SK-N-SH (cell line): ENCODE measurements around the gene RARRES1. TPM values are rescaled to one million over a fixed set of nuclear protein-coding genes. Genes with fewer than 3 reads are reported as not detected.
A peak's percentile ranks its signal among the peaks of the same experiment; 100 is the strongest.

Source experiments
- CTCF ChIA-PET: fragments of 300-600, 350-600 bp; formaldehyde crosslinking; extraction: SDS; loops from one replicate; lab custom pipeline; 2021; lab: Yijun Ruan, JAX
- POLR2A ChIA-PET: fragments of 350-600 bp; sonication (Branson Sonifier 250); formaldehyde crosslinking; extraction: SDS; loops from one replicate; lab custom pipeline; 2020; ENCODE audit warnings: antibody characterized with exemption, inconsistent platforms; lab: Yijun Ruan, JAX
- DNase-seq: peaks from one replicate; pipeline ENCODE4 v3.0.0; 2012
- H2AFZ ChIP-seq: fragments of 200-600 bp; sonication (generic); 2 replicates; pipeline ENCODE4 v1.8.1; 2016; ENCODE audit warnings: antibody characterized with exemption, mild to moderate bottlenecking, low read depth
- H3F3A ChIP-seq: fragments of 200-600 bp; sonication (generic); replicated peaks from 2 replicates; pipeline ENCODE3; 2016; ENCODE audit warnings: antibody characterized with exemption, mild to moderate bottlenecking; ENCODE audit not compliant: insufficient read depth
- H3K27ac ChIP-seq, 2 experiments: fragments of 200-500 bp in 1 of 2; fragments of 200-600 bp in 1 of 2; sonication (Bioruptor generic) in 1 of 2; sonication (generic), shearing (Covaris generic) in 1 of 2; 2 replicates each; pipeline versions ENCODE4 v1.5.1 to v1.6.1; 2014 to 2016; ENCODE audit warnings: low read depth in 2 of 2, inconsistent platforms in 1 of 2, low read length in 1 of 2, mild to moderate bottlenecking in 1 of 2, mixed read lengths in 1 of 2
- H3K27me3 ChIP-seq: fragments of 200-600 bp; sonication (generic), shearing (Covaris generic); 2 replicates; pipeline ENCODE4 v1.6.1; 2016; ENCODE audit warnings: mixed run types; ENCODE audit not compliant: insufficient read depth
- H3K36me3 ChIP-seq, 2 experiments: fragments of 200-500 bp in 1 of 2; fragments of 200-600 bp in 1 of 2; sonication (Bioruptor generic) in 1 of 2; sonication (generic) in 1 of 2; replicated peaks in 1 of 2; 2 replicates each; pipeline versions ENCODE3 to v1.5.1; 2014 to 2016; ENCODE audit warnings: low read length in 1 of 2, mild to moderate bottlenecking in 1 of 2; ENCODE audit not compliant: insufficient read depth in 2 of 2, control insufficient read depth in 1 of 2
- H3K4me1 ChIP-seq, 2 experiments: fragments of 200-500 bp in 1 of 2; fragments of 200-600 bp in 1 of 2; sonication (Bioruptor generic) in 1 of 2; sonication (generic), shearing (Covaris generic) in 1 of 2; 2 replicates each; pipeline versions ENCODE4 v1.5.1 to v1.6.1; 2014 to 2016; ENCODE audit warnings: low read depth in 1 of 2, low read length in 1 of 2, mixed run types in 1 of 2; ENCODE audit not compliant: insufficient read depth in 2 of 2, control insufficient read depth in 1 of 2
- H3K4me2 ChIP-seq: fragments of 200-600 bp; sonication (generic), shearing (Covaris generic); 2 replicates; pipeline ENCODE4 v1.6.1; 2017; ENCODE audit warnings: mixed run types
- H3K4me3 ChIP-seq, 2 experiments: fragments of 200-500 bp in 1 of 2; fragments of 200-600 bp in 1 of 2; sonication (Bioruptor generic) in 1 of 2; sonication (generic), shearing (Covaris generic) in 1 of 2; 2 replicates each; pipeline versions ENCODE4 v1.5.1 to v1.8.1; 2014 to 2016; ENCODE audit warnings: low read depth in 2 of 2, inconsistent platforms in 1 of 2, low read length in 1 of 2, mild to moderate bottlenecking in 1 of 2, mixed read lengths in 1 of 2, moderate library complexity in 1 of 2
- H3K79me2 ChIP-seq: fragments of 200-600 bp; sonication (generic); 2 replicates; pipeline ENCODE4 v1.8.1; 2017; ENCODE audit warnings: mild to moderate bottlenecking; ENCODE audit not compliant: insufficient read depth
- H3K9ac ChIP-seq: fragments of 200-600 bp; sonication (generic); 2 replicates; pipeline ENCODE4 v1.6.1; 2017; ENCODE audit warnings: mixed run types
- H3K9me2 ChIP-seq: fragments of 200-600 bp; sonication (generic); 2 replicates; pipeline ENCODE4 v1.6.1; 2017; ENCODE audit warnings: mixed run types
- H3K9me3 ChIP-seq: fragments of 200-600 bp; sonication (generic); 2 replicates; pipeline ENCODE4 v1.6.1; 2017; ENCODE audit warnings: mixed run types, mild to moderate bottlenecking, moderate library complexity
- H4K20me1 ChIP-seq: fragments of 200-600 bp; sonication (generic); 2 replicates; pipeline ENCODE4 v1.6.1; 2017; ENCODE audit warnings: mild to moderate bottlenecking, mixed run types; ENCODE audit not compliant: insufficient read depth
- CTCF ChIP-seq: fragments of 200-600 bp; sonication (generic); IDR thresholded peaks from 2 replicates; pipeline ENCODE4 v1.6.1; 2017; ENCODE audit warnings: antibody characterized with exemption, mild to moderate bottlenecking, moderate library complexity
- EP300 ChIP-seq, 2 experiments: IDR thresholded peaks; 2 replicates each; pipeline versions ENCODE4 v1.4.0 to v1.6.1; 2012; ENCODE audit warnings: borderline replicate concordance in 1 of 2, low read depth in 1 of 2, low read length in 1 of 2
- FOSL2 ChIP-seq: IDR thresholded peaks from 2 replicates; pipeline ENCODE4 v1.4.0; 2012; ENCODE audit warnings: low read depth, mild to moderate bottlenecking, moderate library complexity, borderline replicate concordance
- FOXM1 ChIP-seq: IDR thresholded peaks from 2 replicates; pipeline ENCODE4 v1.4.0; 2012; ENCODE audit warnings: low read depth, mild to moderate bottlenecking
- MEF2A ChIP-seq: IDR thresholded peaks from 2 replicates; pipeline ENCODE4 v1.4.0; 2012; ENCODE audit warnings: low read depth, borderline replicate concordance
- MXI1 ChIP-seq: IDR thresholded peaks from 2 replicates; pipeline ENCODE4 v1.6.1; 2012; ENCODE audit warnings: mild to moderate bottlenecking, low read depth, low read length, improper control_type of control experiment
- PBX3 ChIP-seq: IDR thresholded peaks from 2 replicates; pipeline ENCODE4; 2012
- POLR2AphosphoS5 ChIP-seq: IDR thresholded peaks from 2 replicates; pipeline ENCODE4 v1.6.1; 2012; ENCODE audit warnings: low read depth, low read length
- RAD21 ChIP-seq: IDR thresholded peaks from 2 replicates; pipeline ENCODE4 v1.6.1; 2012; ENCODE audit warnings: mild to moderate bottlenecking, low read length
- REST ChIP-seq: IDR thresholded peaks from 2 replicates; pipeline ENCODE4 v1.6.1; 2012; ENCODE audit warnings: mild to moderate bottlenecking, low read depth, low read length, moderate library complexity
- RXRA ChIP-seq: IDR thresholded peaks from 2 replicates; pipeline ENCODE4 v1.4.0; 2012; ENCODE audit warnings: low read depth, mild to moderate bottlenecking, borderline replicate concordance
- SIN3A ChIP-seq: IDR thresholded peaks from 2 replicates; pipeline ENCODE4 v1.6.1; 2012; ENCODE audit warnings: low read depth, mild to moderate bottlenecking, low read length, moderate library complexity, borderline replicate concordance
- SMC3 ChIP-seq: IDR thresholded peaks from 2 replicates; pipeline ENCODE4 v1.6.1; 2012; ENCODE audit warnings: low read depth, low read length, improper control_type of control experiment
- TAF1 ChIP-seq: IDR thresholded peaks from 2 replicates; pipeline ENCODE4 v1.6.1; 2012; ENCODE audit warnings: low read depth, mild to moderate bottlenecking, low read length, moderate library complexity, borderline replicate concordance
- TCF12 ChIP-seq: IDR thresholded peaks from 2 replicates; pipeline ENCODE4 v1.4.0; 2012
- YY1 ChIP-seq: IDR thresholded peaks from 2 replicates; pipeline ENCODE4 v1.4.0; 2012; ENCODE audit warnings: low read depth, mild to moderate bottlenecking
- WGBS: methylation state at CpG from one replicate; pipeline ENCODE4 v1.1.6; 2017; ENCODE audit warnings: low lambda C conversion rate; 5-methylcytosine and 5-hydroxymethylcytosine counted together
- polyA plus RNA-seq, 3 experiments: library from polyadenylated mRNA; depleted of rRNA; stranded (reverse); fragments of >200 nt; gene quantifications; 2 replicates each; pipeline ENCODE4 v1.2.3, GENCODE V29; 2012
- TF ChIP-seq, protein P1 (sequence below): IDR thresholded peaks from 2 replicates; pipeline ENCODE4 v1.4.0; 2012; ENCODE audit warnings: low read depth

RARRES1 gene
- polyA plus RNA-seq, 1 of the 3 experiments (the other 2 are of a cell fraction), result 0.15 TPM

GRCh38 chr3:158660711-158661110 is 71.5 kb downstream of the RARRES1 start (continued):
- TF ChIP-seq REST (no peak), MEF2A (no peak), POLR2AphosphoS5 (no peak), FOXM1 (no peak), PBX3 (no peak)
- TF ChIP-seq, protein P1, sequence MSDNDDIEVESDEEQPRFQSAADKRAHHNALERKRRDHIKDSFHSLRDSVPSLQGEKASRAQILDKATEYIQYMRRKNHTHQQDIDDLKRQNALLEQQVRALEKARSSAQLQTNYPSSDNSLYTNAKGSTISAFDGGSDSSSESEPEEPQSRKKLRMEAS, result no peak

- Histone ChIP-seq H3K9me3 (no peaks in the 10 kb centered on the region), H3F3A (peaks cover 21% of the 10 kb centered on the region), H4K20me1 (no peaks in the 10 kb centered on the region), H2AFZ (no peak overlapping the region), H3K36me3 (peaks cover 78 to 85% of the 10 kb centered on the region in 2 experiments), H3K4me1 (no peaks in the 10 kb centered on the region), H3K27me3 (no peaks in the 10 kb centered on the region), H3K4me3 (no peak overlapping the region; a peak in 1 of 4 replicates), H3K9ac (no peak overlapping the region), H3K27ac (peak overlapping the region in 1 of 2 experiments; percentile 28; a peak in 2 of 4 replicates), H3K4me2 (no peak overlapping the region), H3K79me2 (no peaks in the 10 kb centered on the region), H3K9me2 (no peaks in the 10 kb centered on the region)
- WGBS, result 49% methylated on average over 7 of the region's 7 CpGs
- ChIA-PET CTCF (interaction anchor here (0.6 to 3.9 kb wide), 36 partner anchors 9 to 601 kb away, joined by 3 to 61 read pairs (median 4); partner anchors contain the start of genes GFM1 and MFSD1), POLR2A (interaction anchor here (0.7 kb wide), 1 partner anchor 130 kb away, joined by 4 read pairs; no protein-coding TSS in a partner anchor)
- TF ChIP-seq CTCF, result peak; percentile 84
- no peak for TF ChIP-seq FOXM1
- no peak for TF ChIP-seq EP300 (IDR thresholded peaks at IDR 0.05; ENCODE audit: borderline replicate concordance in 1 of 2, low read depth in 1 of 2, low read length in 1 of 2)
- peak; percentile 65; the same call in 1 of the 2 replicates for TF ChIP-seq MXI1
- no peak for TF ChIP-seq RXRA
- TF ChIP-seq SMC3, result peak; percentile 77
- TF ChIP-seq TAF1, result no peak
- TF ChIP-seq SIN3A, result 0 out of 2 replicates have a peak, but pooled peaks have one; percentile 51
- TF ChIP-seq PBX3, result 0 out of 2 replicates have a peak, but pooled peaks have one; percentile 16
- peak; percentile 26 for TF ChIP-seq TCF12
- TF ChIP-seq FOSL2, result 0 out of 2 replicates have a peak, but pooled peaks have one; percentile 3
- peak; percentile 64 for TF ChIP-seq RAD21
- TF ChIP-seq YY1, result no peak
- DNase-seq, result peak; percentile 61
Measured at GRCh38 chr3:158659454-158660237, 72.6 kb downstream of the RARRES1 start.
